Measurements from ENCODE around the gene PTGDS.

Gene PTGDS

DNA sequence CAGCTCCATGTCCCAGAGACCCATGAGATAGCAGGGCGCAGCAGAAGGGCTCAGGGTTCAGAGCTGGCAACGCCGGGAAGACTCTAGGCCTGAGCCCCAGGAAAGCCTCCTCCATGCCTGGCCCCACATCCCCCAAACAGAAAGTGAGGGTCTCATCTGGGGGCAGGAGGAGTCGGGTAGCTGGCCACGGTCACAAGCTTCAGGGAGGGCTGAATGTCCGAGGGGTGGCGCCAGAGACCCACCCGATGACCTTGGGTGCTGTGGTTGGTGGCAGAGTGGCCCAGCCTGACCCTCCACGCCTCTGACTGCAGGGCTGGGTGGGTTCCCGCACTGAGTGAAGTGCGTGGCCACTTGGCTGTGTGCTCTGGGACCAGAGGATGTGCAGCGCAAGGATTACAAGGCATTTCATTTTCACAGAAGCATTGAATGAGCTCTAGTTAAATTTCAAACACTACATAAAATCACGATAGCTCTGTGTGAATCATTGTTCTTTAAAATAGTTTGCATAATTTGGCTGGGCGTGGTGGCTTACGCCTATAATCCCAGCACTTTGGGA, 29.3 kb upstream of the PTGDS start:
- no peak for TF ChIP-seq EGR1 (IDR thresholded peaks at IDR 0.05)
- TF ChIP-seq CEBPB (IDR thresholded peaks at IDR 0.05), result no peak
- TF ChIP-seq CREB1 (IDR thresholded peaks at IDR 0.05; ENCODE audit: low read depth), result no peak
- peak; percentile 82 for TF ChIP-seq RAD21 (IDR thresholded peaks at IDR 0.05; ENCODE audit: low read depth)
- TF ChIP-seq ZBTB7A (IDR thresholded peaks at IDR 0.05; ENCODE audit: low read depth), result peak; percentile 79
- TF ChIP-seq TEAD4 (IDR thresholded peaks at IDR 0.05), result peak; percentile 53
- TF ChIP-seq, protein P1, sequence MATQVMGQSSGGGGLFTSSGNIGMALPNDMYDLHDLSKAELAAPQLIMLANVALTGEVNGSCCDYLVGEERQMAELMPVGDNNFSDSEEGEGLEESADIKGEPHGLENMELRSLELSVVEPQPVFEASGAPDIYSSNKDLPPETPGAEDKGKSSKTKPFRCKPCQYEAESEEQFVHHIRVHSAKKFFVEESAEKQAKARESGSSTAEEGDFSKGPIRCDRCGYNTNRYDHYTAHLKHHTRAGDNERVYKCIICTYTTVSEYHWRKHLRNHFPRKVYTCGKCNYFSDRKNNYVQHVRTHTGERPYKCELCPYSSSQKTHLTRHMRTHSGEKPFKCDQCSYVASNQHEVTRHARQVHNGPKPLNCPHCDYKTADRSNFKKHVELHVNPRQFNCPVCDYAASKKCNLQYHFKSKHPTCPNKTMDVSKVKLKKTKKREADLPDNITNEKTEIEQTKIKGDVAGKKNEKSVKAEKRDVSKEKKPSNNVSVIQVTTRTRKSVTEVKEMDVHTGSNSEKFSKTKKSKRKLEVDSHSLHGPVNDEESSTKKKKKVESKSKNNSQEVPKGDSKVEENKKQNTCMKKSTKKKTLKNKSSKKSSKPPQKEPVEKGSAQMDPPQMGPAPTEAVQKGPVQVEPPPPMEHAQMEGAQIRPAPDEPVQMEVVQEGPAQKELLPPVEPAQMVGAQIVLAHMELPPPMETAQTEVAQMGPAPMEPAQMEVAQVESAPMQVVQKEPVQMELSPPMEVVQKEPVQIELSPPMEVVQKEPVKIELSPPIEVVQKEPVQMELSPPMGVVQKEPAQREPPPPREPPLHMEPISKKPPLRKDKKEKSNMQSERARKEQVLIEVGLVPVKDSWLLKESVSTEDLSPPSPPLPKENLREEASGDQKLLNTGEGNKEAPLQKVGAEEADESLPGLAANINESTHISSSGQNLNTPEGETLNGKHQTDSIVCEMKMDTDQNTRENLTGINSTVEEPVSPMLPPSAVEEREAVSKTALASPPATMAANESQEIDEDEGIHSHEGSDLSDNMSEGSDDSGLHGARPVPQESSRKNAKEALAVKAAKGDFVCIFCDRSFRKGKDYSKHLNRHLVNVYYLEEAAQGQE (IDR thresholded peaks at IDR 0.05; ENCODE audit: low read depth), result no peak
- no peak for TF ChIP-seq FOXM1 (IDR thresholded peaks at IDR 0.05; ENCODE audit: borderline replicate concordance, low read depth)

DNA sequence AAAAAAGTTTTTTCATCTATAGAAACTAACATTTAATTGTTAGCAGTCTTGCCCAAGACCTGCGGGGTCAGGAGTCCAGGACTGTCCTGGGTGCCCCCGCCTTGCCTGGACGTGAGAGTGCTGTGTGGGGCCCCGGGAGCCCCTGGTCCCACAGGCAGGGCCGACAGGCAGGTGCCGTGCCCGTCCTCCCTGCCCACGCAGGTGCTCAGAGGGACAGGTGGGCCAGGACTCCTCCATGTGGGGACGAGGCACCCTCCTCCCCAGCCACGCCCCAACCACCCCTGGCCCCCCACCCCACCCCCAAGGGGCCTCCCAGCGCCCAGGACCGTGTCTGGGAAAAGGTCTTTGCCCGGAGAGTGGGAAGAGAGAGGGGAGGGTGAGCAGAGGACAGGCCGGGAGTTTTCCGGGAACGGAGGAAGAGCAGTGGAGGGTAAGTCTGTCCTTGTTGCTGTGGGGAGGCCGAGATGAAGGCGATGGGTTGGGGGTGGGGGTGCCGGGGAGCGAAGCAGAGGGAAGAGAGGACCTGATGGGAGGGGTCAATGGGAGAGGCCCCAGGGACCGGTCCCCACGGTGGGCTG, 28.0 kb upstream of the PTGDS start:
- TF ChIP-seq, protein P2, sequence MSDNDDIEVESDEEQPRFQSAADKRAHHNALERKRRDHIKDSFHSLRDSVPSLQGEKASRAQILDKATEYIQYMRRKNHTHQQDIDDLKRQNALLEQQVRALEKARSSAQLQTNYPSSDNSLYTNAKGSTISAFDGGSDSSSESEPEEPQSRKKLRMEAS (IDR thresholded peaks at IDR 0.05), result no peak
- TF ChIP-seq EP300 (IDR thresholded peaks at IDR 0.05; ENCODE audit: borderline replicate concordance), result no peak
- no peak for TF ChIP-seq FOXM1 (IDR thresholded peaks at IDR 0.05; ENCODE audit: borderline replicate concordance, low read depth)
- TF ChIP-seq CREB1 (IDR thresholded peaks at IDR 0.05; ENCODE audit: low read depth), result no peak
- TF ChIP-seq ZBTB7A (IDR thresholded peaks at IDR 0.05; ENCODE audit: low read depth), result no peak; the same call in 1 of the 2 replicates
- TF ChIP-seq TEAD4 (IDR thresholded peaks at IDR 0.05), result no peak
- no peak for TF ChIP-seq RAD21 (IDR thresholded peaks at IDR 0.05; ENCODE audit: low read depth)
- no peak for TF ChIP-seq YY1 (IDR thresholded peaks at IDR 0.05; ENCODE audit: low read depth)
- no peak for TF ChIP-seq CEBPB (IDR thresholded peaks at IDR 0.05)
- TF ChIP-seq, protein P1 (IDR thresholded peaks at IDR 0.05; ENCODE audit: low read depth), result no peak

DNA sequence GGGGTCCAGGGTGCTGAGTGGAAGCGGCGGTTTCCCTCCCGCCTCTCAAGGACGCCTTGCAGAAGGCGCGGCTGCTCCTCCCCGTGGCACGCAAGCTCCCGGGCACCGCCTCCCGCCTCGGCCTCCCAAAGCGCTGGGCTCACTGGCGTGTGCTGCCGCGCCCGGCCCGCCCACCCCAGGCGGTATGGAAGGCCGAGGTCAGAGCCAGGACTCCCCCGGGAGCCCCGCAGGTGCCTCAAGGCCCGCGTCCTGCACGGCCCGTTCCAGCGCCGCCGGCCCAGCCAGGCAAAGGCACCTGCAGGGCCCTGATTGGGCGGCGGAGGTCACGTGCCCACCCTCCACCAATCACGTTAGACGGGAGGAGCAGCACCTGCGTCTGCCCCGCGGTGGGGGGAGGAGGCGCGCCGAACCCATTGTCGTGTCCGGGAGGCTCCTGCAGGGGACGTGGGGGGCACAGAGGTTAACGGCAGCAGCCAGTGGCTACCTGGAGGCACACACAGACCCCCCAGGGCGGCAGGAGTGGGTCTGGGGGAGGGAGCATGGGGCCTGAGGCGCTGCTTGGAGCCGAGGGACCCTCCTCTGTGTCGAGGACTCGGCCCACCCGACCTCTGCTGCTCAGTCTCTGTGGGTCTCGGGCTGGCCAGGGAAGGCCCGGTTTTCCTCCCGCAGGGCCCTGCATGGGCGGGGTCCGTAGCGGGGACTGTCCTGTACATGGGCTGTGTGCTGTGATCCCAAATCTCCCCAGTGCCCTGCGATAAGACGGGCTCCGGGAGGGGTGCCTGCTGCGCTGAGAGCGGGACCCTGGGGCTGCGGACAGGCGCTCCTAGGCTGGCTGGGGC, 27.3 kb upstream of the PTGDS start:
- TF ChIP-seq EP300 (IDR thresholded peaks at IDR 0.05; ENCODE audit: borderline replicate concordance) (peak; percentile 52; the same call in 1 of the 2 replicates), ZBTB7A (IDR thresholded peaks at IDR 0.05; ENCODE audit: low read depth) (peak; percentile 77; the same call in 1 of the 2 replicates), FOXM1 (IDR thresholded peaks at IDR 0.05; ENCODE audit: borderline replicate concordance, low read depth) (no peak), TCF12 (IDR thresholded peaks at IDR 0.05; ENCODE audit: low read depth) (peak; percentile 87), CREB1 (IDR thresholded peaks at IDR 0.05; ENCODE audit: low read depth) (no peak), TEAD4 (IDR thresholded peaks at IDR 0.05) (peak; percentile 32), NFIC (IDR thresholded peaks at IDR 0.05) (peak; percentile 64), TAF1 (IDR thresholded peaks at IDR 0.05; ENCODE audit: low read depth) (peak; percentile 76)
- TF ChIP-seq, protein P1 (IDR thresholded peaks at IDR 0.05; ENCODE audit: low read depth), result no peak
- TF ChIP-seq, protein P2 (IDR thresholded peaks at IDR 0.05), result peak; percentile 61
- TF ChIP-seq, protein P3, sequence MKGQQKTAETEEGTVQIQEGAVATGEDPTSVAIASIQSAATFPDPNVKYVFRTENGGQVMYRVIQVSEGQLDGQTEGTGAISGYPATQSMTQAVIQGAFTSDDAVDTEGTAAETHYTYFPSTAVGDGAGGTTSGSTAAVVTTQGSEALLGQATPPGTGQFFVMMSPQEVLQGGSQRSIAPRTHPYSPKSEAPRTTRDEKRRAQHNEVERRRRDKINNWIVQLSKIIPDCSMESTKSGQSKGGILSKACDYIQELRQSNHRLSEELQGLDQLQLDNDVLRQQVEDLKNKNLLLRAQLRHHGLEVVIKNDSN (IDR thresholded peaks at IDR 0.05), result peak; percentile 100

DNA sequence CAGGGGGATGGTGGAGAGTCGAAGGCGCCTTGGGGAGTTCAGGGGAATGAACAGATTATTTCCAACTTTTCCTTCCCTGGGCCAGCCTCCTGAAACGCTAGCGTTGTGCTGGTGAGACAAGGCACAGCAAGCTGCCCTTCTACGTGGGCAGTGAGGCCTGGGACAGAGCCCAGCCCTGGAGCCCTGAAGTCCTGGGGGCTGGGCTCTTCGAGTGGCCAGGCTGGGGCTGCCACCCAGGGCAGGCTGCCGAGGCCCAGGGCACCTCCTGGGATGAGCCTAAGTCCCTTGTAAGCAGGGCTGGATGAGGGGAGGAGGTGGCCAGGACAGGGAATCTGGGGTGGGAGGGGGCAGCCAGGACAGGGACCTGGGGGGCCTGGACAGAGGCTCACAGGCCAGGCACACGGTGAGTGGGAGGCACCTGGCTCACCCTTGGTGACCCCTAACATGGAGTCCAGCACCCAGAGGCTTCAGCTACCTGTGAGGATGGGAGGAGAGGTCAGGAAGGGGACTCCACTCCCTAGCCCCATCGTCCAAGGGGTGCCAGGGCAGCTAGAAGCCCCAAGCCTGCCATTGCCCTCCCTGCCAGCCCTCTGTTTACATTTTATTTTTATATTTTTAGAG, 26.5 kb upstream of the PTGDS start:
- peak; percentile 17; the same call in 1 of the 2 replicates for TF ChIP-seq EGR1 (IDR thresholded peaks at IDR 0.05)
- TF ChIP-seq, protein P3 (IDR thresholded peaks at IDR 0.05), result no peak
